Measurements from ENCODE around the gene CAT. TPM values are rescaled to one million over a fixed set of nuclear protein-coding genes. Genes with fewer than 3 reads are reported as not detected.

CAT gene
- total and polyA plus RNA-seq, 9 of the 15 experiments (the other 6 are each of a cell fraction or from before 2014, with no cell fraction given), result 86.7 to 183 (median 114) TPM

DNA sequence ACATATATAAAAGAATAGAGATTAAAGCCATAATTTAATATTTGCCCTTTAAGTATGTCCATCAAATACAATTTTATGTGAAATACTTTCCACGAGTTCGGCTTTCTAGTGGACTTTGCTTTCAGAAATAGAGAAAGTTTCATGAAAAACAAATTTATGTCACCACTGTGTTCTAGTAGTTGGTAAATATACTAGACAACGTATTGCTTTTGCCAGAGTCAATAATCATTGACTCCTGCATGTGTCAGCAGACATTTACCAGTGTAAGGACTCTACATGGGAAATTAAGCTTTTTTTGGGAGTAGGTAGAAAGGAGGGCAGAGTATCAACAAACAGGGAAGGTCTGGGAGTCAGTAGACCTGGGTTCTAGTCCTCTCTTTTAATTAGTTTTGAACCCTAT is 32.3 kb upstream of the CAT start:
- Histone ChIP-seq H3K27ac (ENCODE audit: extremely low read depth, low read depth, low read length) (no peak overlapping the region), H3K9me1 (ENCODE audit: control insufficient read depth, insufficient read depth, low read length) (no peaks in the 10 kb centered on the region), H3K9ac (ENCODE audit: insufficient read depth in 1 of 2, low read depth in 2 of 2, low read length in 2 of 2) (no peak overlapping the region), H4K20me1 (replicated peaks; ENCODE audit: control insufficient read depth, insufficient read depth, low read length) (no peaks in the 10 kb centered on the region), H3K4me2 (ENCODE audit: insufficient read depth, low read length) (no peak overlapping the region), H3K9me3 (replicated peaks; ENCODE audit: control insufficient read depth, insufficient read depth, low read depth, low read length) (no peaks in the 10 kb centered on the region; the same call in 1 of the 2 replicates), H3K27me3 (ENCODE audit: control insufficient read depth in 2 of 2, insufficient read depth in 2 of 2, low read length in 2 of 2) (no peaks in the 10 kb centered on the region), H2AFZ (ENCODE audit: low read depth, low read length) (no peak overlapping the region), H3K4me1 (replicated peaks in 1 of 2; ENCODE audit: control insufficient read depth in 2 of 2, insufficient read depth in 2 of 2, low read length in 2 of 2) (0 out of 5 replicates have a peak, but pooled peaks cover 0 to 7% of the 10 kb centered on the region in 2 experiments), H3K36me3 (ENCODE audit: control insufficient read depth, insufficient read depth, low read length) (no peaks in the 10 kb centered on the region), H3K79me2 (ENCODE audit: control insufficient read depth, insufficient read depth, low read length) (no peaks in the 10 kb centered on the region), H3K4me3 (no peak overlapping the region)
- DNase-seq (ENCODE audit: extremely low read depth in 1 of 4, low spot score in 3 of 4) (no peak), ATAC-seq (no peak), FAIRE-seq (no peak)
- WGBS (ENCODE audit: insufficient coverage, low coverage, missing lambda C conversion rate), result 15% methylated on average over 3 of the region's 3 CpGs
- CTCF ChIA-PET (ENCODE audit: low intra/inter-chr PET ratio), result no interaction called here
- in situ Hi-C loops (cut with MboI) (no loop called here), intact Hi-C loops (cut with micrococcal nuclease) (no loop called here)
- no TSS peak for BruUV-seq (replicated peaks)
- POLR2A ChIA-PET, result no interaction called here
- no peak for TF ChIP-seq SMAD4 (CRISPR knock-in tag; conservative IDR thresholded peaks at IDR 0.05)
- no peak for TF ChIP-seq FOXA3 (CRISPR knock-in tag; conservative IDR thresholded peaks at IDR 0.05 in 1 of 2, IDR thresholded peaks at IDR 0.05 in 1 of 2)
- no peak for TF ChIP-seq MTF1 (CRISPR knock-in tag; IDR thresholded peaks at IDR 0.05; ENCODE audit: borderline replicate concordance)
- no peak for TF ChIP-seq RFX1 (IDR thresholded peaks at IDR 0.05)
- no peak for TF ChIP-seq YBX1 (IDR thresholded peaks at IDR 0.05)
- TF ChIP-seq CEBPZ (IDR thresholded peaks at IDR 0.05; ENCODE audit: borderline replicate concordance, low read depth, low read length), result no peak
- no peak for TF ChIP-seq PHF8 (IDR thresholded peaks at IDR 0.05; ENCODE audit: borderline replicate concordance, low read length)
- no peak for TF ChIP-seq UBTF (IDR thresholded peaks at IDR 0.05; ENCODE audit: borderline replicate concordance in 1 of 2, low read depth in 2 of 2, low read length in 2 of 2)
- no peak for TF ChIP-seq MXI1 (IDR thresholded peaks at IDR 0.05; ENCODE audit: low read depth, low read length)
- no peak for TF ChIP-seq THRA (IDR thresholded peaks at IDR 0.05)
- no peak for TF ChIP-seq RAD51 (IDR thresholded peaks at IDR 0.05; ENCODE audit: borderline replicate concordance, low read depth)
- TF ChIP-seq, protein P1, sequence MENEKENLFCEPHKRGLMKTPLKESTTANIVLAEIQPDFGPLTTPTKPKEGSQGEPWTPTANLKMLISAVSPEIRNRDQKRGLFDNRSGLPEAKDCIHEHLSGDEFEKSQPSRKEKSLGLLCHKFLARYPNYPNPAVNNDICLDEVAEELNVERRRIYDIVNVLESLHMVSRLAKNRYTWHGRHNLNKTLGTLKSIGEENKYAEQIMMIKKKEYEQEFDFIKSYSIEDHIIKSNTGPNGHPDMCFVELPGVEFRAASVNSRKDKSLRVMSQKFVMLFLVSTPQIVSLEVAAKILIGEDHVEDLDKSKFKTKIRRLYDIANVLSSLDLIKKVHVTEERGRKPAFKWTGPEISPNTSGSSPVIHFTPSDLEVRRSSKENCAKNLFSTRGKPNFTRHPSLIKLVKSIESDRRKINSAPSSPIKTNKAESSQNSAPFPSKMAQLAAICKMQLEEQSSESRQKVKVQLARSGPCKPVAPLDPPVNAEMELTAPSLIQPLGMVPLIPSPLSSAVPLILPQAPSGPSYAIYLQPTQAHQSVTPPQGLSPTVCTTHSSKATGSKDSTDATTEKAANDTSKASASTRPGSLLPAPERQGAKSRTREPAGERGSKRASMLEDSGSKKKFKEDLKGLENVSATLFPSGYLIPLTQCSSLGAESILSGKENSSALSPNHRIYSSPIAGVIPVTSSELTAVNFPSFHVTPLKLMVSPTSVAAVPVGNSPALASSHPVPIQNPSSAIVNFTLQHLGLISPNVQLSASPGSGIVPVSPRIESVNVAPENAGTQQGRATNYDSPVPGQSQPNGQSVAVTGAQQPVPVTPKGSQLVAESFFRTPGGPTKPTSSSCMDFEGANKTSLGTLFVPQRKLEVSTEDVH (IDR thresholded peaks at IDR 0.05; ENCODE audit: low read depth, partially characterized antibody), result no peak
